ENCODE measurements around the gene TMEM239.

GRCh38 chr20:2820896-2821869, 5.0 kb downstream of the TMEM239 start:
- TF ChIP-seq, protein P1, sequence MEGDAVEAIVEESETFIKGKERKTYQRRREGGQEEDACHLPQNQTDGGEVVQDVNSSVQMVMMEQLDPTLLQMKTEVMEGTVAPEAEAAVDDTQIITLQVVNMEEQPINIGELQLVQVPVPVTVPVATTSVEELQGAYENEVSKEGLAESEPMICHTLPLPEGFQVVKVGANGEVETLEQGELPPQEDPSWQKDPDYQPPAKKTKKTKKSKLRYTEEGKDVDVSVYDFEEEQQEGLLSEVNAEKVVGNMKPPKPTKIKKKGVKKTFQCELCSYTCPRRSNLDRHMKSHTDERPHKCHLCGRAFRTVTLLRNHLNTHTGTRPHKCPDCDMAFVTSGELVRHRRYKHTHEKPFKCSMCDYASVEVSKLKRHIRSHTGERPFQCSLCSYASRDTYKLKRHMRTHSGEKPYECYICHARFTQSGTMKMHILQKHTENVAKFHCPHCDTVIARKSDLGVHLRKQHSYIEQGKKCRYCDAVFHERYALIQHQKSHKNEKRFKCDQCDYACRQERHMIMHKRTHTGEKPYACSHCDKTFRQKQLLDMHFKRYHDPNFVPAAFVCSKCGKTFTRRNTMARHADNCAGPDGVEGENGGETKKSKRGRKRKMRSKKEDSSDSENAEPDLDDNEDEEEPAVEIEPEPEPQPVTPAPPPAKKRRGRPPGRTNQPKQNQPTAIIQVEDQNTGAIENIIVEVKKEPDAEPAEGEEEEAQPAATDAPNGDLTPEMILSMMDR (optimal IDR thresholded peaks at IDR 0.05 in 1 of 3, IDR thresholded peaks at IDR 0.05 in 1 of 3, conservative IDR thresholded peaks at IDR 0.05 in 1 of 3; ENCODE audit: extremely low read depth in 1 of 3, insufficient read depth in 2 of 3, low read length in 3 of 3): no peak
- TF ChIP-seq EZH2 (IDR thresholded peaks at IDR 0.05; ENCODE audit: low read length): peak; percentile 94

All from keratinocyte (primary cell).